IMR-90 (cell line): ENCODE data around the gene ADGRL3. TPM values are rescaled to one million over a fixed set of nuclear protein-coding genes. Genes with fewer than 3 reads are reported as not detected.

Experiments
- ATAC-seq: fragments of 200-7000 bp; cut with Tn5 transposase; 2 replicates; pipeline ENCODE4 v1.9.1; 2020; ENCODE audit warnings: low read depth, mild to moderate bottlenecking, moderate library complexity
- BruUV-seq: library from RNA; stranded (reverse); fragments of 400-500 nt; replicated peaks from 2 replicates; lab custom pipeline; 2021; lab: Mats Ljungman, UMichigan
- CTCF ChIA-PET: fragments of 300-600 bp; formaldehyde crosslinking; extraction: SDS; loops from one replicate; lab custom pipeline; 2021; ENCODE audit warnings: antibody characterized with exemption; lab: Yijun Ruan, JAX
- POLR2A ChIA-PET: fragments of 300-600 bp; sonication (Branson Sonifier 250); formaldehyde crosslinking; loops from one replicate; lab custom pipeline; 2022; ENCODE audit warnings: antibody characterized with exemption; ENCODE audit not compliant: unreplicated experiment; lab: Charles Lee
- DNase-seq: peaks from one replicate; pipeline ENCODE4 v3.0.0; 2013
- H2AFZ ChIP-seq: replicated peaks from 2 replicates; pipeline ENCODE3; 2013; ENCODE audit warnings: low read length, mild to moderate bottlenecking; ENCODE audit not compliant: poor library complexity
- H2AK5ac ChIP-seq: 2 replicates; pipeline ENCODE4 v1.6.1; 2013; ENCODE audit warnings: low read depth, low read length, inconsistent platforms
- H2AK9ac ChIP-seq: replicated peaks from 2 replicates; pipeline ENCODE3; 2013; ENCODE audit warnings: mild to moderate bottlenecking, low read depth, low read length, moderate library complexity; ENCODE audit not compliant: poor library complexity
- H2BK120ac ChIP-seq: 2 replicates; pipeline ENCODE4 v1.6.1; 2013; ENCODE audit warnings: low read depth, low read length, inconsistent platforms
- H2BK15ac ChIP-seq: 3 replicates; pipeline ENCODE4 v1.6.1; 2013; ENCODE audit warnings: low read depth, low read length, inconsistent platforms
- H2BK20ac ChIP-seq: 2 replicates; pipeline ENCODE4 v1.6.1; 2013; ENCODE audit warnings: low read depth, mild to moderate bottlenecking, inconsistent platforms, low read length, moderate library complexity
- H2BK5ac ChIP-seq: 2 replicates; pipeline ENCODE4 v1.6.1; 2013; ENCODE audit warnings: mild to moderate bottlenecking, low read depth, low read length, inconsistent platforms; ENCODE audit not compliant: poor library complexity, severe bottlenecking
- H3K14ac ChIP-seq: replicated peaks from 2 replicates; pipeline ENCODE4 v1.6.1; 2013; ENCODE audit warnings: low read depth, low read length, inconsistent platforms
- H3K18ac ChIP-seq: 2 replicates; pipeline ENCODE4 v1.6.1; 2013; ENCODE audit warnings: low read depth, low read length, control low read depth
- H3K23ac ChIP-seq: 2 replicates; pipeline ENCODE4 v1.6.1; 2013; ENCODE audit warnings: low read depth, low read length, inconsistent platforms
- H3K27ac ChIP-seq: 2 replicates; pipeline ENCODE4 v1.5.1; 2013; ENCODE audit warnings: mild to moderate bottlenecking, control low read depth, low read length; ENCODE audit not compliant: insufficient read depth
- H3K27me3 ChIP-seq: 2 replicates; pipeline ENCODE4 v1.6.1; 2013; ENCODE audit warnings: low read length; ENCODE audit not compliant: control insufficient read depth, insufficient read depth
- H3K36me3 ChIP-seq: 2 replicates; pipeline ENCODE4 v1.6.1; 2013; ENCODE audit warnings: low read length, mixed read lengths; ENCODE audit not compliant: control insufficient read depth, insufficient read depth
- H3K4ac ChIP-seq: 2 replicates; pipeline ENCODE4 v1.6.1; 2013; ENCODE audit warnings: low read depth, low read length, inconsistent platforms
- H3K4me1 ChIP-seq: 2 replicates; pipeline ENCODE4 v1.6.1; 2013; ENCODE audit warnings: low read length, mixed read lengths; ENCODE audit not compliant: control insufficient read depth, insufficient read depth
- H3K4me2 ChIP-seq: 2 replicates; pipeline ENCODE4 v1.6.1; 2013; ENCODE audit warnings: low read depth, mild to moderate bottlenecking, control low read depth, low read length, moderate library complexity
- H3K4me3 ChIP-seq: 2 replicates; pipeline ENCODE4 v1.5.1; 2013; ENCODE audit warnings: low read depth, mild to moderate bottlenecking, control low read depth, low read length, moderate library complexity; ENCODE audit not compliant: insufficient read depth
- H3K56ac ChIP-seq: 2 replicates; pipeline ENCODE4 v1.6.1; 2013; ENCODE audit warnings: low read length, inconsistent platforms; ENCODE audit not compliant: insufficient read depth; ENCODE audit errors: extremely low read depth
- H3K79me1 ChIP-seq, 2 experiments: 2 replicates each; pipeline ENCODE4 v1.6.1; 2013; ENCODE audit warnings: low read length in 2 of 2, inconsistent platforms in 1 of 2, low read depth in 1 of 2
- H3K9ac ChIP-seq: 2 replicates; pipeline ENCODE4 v1.6.1; 2013; ENCODE audit warnings: low read depth, low read length, control low read depth
- H3K9me1 ChIP-seq: 2 replicates; pipeline ENCODE4 v1.6.1; 2013; ENCODE audit warnings: low read length, inconsistent platforms; ENCODE audit not compliant: insufficient read depth
- H3K9me3 ChIP-seq: 2 replicates; pipeline ENCODE4 v1.6.1; 2013; ENCODE audit warnings: low read length; ENCODE audit not compliant: control insufficient read depth, insufficient read depth
- H4K20me1 ChIP-seq: 2 replicates; pipeline ENCODE4 v1.6.1; 2013; ENCODE audit warnings: low read length, inconsistent platforms; ENCODE audit not compliant: insufficient read depth
- H4K5ac ChIP-seq: 2 replicates; pipeline ENCODE4 v1.6.1; 2013; ENCODE audit warnings: mild to moderate bottlenecking, low read depth, low read length, control low read depth
- H4K8ac ChIP-seq, 2 experiments: 2 replicates each; pipeline ENCODE4 v1.6.1; 2013; ENCODE audit warnings: low read depth in 2 of 2, low read length in 2 of 2, control low read depth in 1 of 2, inconsistent platforms in 1 of 2
- H4K91ac ChIP-seq: 2 replicates; pipeline ENCODE4 v1.6.1; 2013; ENCODE audit warnings: low read depth, low read length, inconsistent platforms; ENCODE audit not compliant: insufficient read depth
- BHLHE40 ChIP-seq: fragments of 150-350 bp; IDR thresholded peaks from 2 replicates; pipeline ENCODE4 v1.6.1; 2016; ENCODE audit warnings: mild to moderate bottlenecking, low read depth, low read length
- WGBS, 2 experiments: methylation state at CpG; one replicate each; pipeline versions ENCODE4 v1.1.5 to v1.1.7; 2013; ENCODE audit warnings: missing lambda C conversion rate in 2 of 2; ENCODE audit not compliant: insufficient read length in 1 of 2; ENCODE audit errors: extremely low coverage in 2 of 2; 5-methylcytosine and 5-hydroxymethylcytosine counted together
- dilution Hi-C: fragments of 300-500 bp; cut with HindIII; formaldehyde crosslinking; loops from one replicate; pipeline ENCODE4 v1.14.3; 2018; ENCODE audit warnings: low sequenced_read_pairs; ENCODE audit not compliant: unreplicated experiment
- in situ Hi-C: fragments of 300-500 bp; cut with MboI; formaldehyde crosslinking; loops from 3 replicates; pipeline ENCODE4 v1.14.3; 2019; ENCODE audit warnings: low sequenced_read_pairs, inconsistent platforms, mixed read lengths
- intact Hi-C: fragments of 100-400 bp; cut with micrococcal nuclease; formaldehyde crosslinking; loops from 2 replicates; pipeline ENCODE4 v1.10.0; 2022
- polyA plus RNA-seq, 3 experiments: library from polyadenylated mRNA; depleted of rRNA; stranded (reverse); fragments of >200 nt; gene quantifications; 2 replicates each; pipeline ENCODE4 v1.2.3, GENCODE V29; 2012; ENCODE audit warnings: low replicate concordance in 1 of 3
- total RNA-seq: library from RNA; depleted of rRNA; stranded (reverse); fragments of >200 nt; gene quantifications from 2 replicates; pipeline ENCODE4 v1.2.3, GENCODE V29; 2012

The ADGRL3 gene
- total and polyA plus RNA-seq, 2 of the 4 experiments (the other 2 are of a cell fraction), result 0.46 to 2.5 TPM

DNA sequence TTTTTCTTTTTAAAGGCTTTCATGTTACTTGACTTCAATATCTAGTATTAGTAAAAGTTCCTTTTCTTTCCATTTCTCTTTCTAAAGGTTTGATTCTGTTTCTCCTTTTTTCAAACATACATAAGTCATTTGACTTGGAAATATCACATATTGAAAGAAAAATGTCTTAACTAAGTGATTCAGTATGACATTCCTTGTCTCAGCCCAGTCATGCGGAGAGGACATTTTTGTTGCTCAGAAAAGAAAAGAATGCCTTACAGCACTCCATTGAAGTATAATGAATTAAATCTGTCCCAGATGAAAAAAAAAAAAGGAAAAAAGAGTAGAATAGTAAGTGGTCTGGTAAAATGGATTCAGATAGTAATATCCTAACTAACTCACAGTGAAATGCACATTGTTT, 466.1 kb downstream of the ADGRL3 start:
- Histone ChIP-seq H3K4me2 (no peak overlapping the region), H2AK5ac (no peak overlapping the region), H2BK20ac (no peak overlapping the region), H2AK9ac (no peak overlapping the region), H3K27me3 (no peaks in the 10 kb centered on the region), H3K9me3 (peaks cover 3% of the 10 kb centered on the region; the same call in 1 of the 2 replicates), H3K4me1 (no peaks in the 10 kb centered on the region), H3K79me1 (no peaks in the 10 kb centered on the region), H3K27ac (no peak overlapping the region), H4K91ac (no peak overlapping the region), H3K4ac (no peak overlapping the region), H3K4me3 (no peak overlapping the region), H2BK120ac (no peak overlapping the region), H4K8ac (no peak overlapping the region), H2BK15ac (no peak overlapping the region), H3K9me1 (no peaks in the 10 kb centered on the region), H4K20me1 (no peaks in the 10 kb centered on the region), H4K5ac (no peak overlapping the region), H2AFZ (no peak overlapping the region), H3K36me3 (no peaks in the 10 kb centered on the region), H3K23ac (no peak overlapping the region), H2BK5ac (no peak overlapping the region), H3K18ac (no peak overlapping the region), H3K56ac (no peak overlapping the region), H3K9ac (no peak overlapping the region), H3K14ac (no peak overlapping the region)
- TF ChIP-seq BHLHE40, result no peak
- in situ Hi-C loops (no loop called here), dilution Hi-C loops (no loop called here), intact Hi-C loops (no loop called here)
- DNase-seq, result no peak
- no TSS peak for BruUV-seq
- no peak for ATAC-seq
- ChIA-PET CTCF (interaction anchor here (0.6 kb wide), 1 partner anchor 64 kb away, joined by 3 read pairs; no protein-coding TSS in a partner anchor), POLR2A (no interaction called here)
- no CpG with 5 or more reads among the region's 1 CpG for WGBS, 2 experiments
